Astrocyte (in vitro differentiated cells and primary cell): ENCODE results near the gene TOP2A. TPM values are rescaled to one million over a fixed set of nuclear protein-coding genes. Genes with fewer than 3 reads are reported as not detected.

Source experiments
- DNase-seq: peaks from one replicate; pipeline ENCODE4 v3.0.0-alpha.2; 2010; ENCODE audit warnings: low read depth
- FAIRE-seq: peaks from 2 replicates; lab custom pipeline; 2011; peaks lifted over from hg19 to GRCh38; lab: Jason Lieb, UNC
- H2AFZ ChIP-seq: 2 replicates; pipeline ENCODE4 v1.6.0; 2012; ENCODE audit warnings: low read depth, low read length, inconsistent platforms
- H3K27ac ChIP-seq: 2 replicates; pipeline ENCODE4 v1.5.1; 2011; ENCODE audit warnings: low read depth, low read length, inconsistent platforms
- H3K27me3 ChIP-seq: 2 replicates; pipeline ENCODE4 v1.6.0; 2011; ENCODE audit warnings: low read length, inconsistent platforms; ENCODE audit not compliant: insufficient read depth
- H3K36me3 ChIP-seq: 2 replicates; pipeline ENCODE4 v1.5.1; 2011; ENCODE audit warnings: low read length, inconsistent platforms; ENCODE audit not compliant: insufficient read depth
- H3K4me1 ChIP-seq: 2 replicates; pipeline ENCODE4 v1.5.1; 2011; ENCODE audit warnings: low read length, inconsistent platforms; ENCODE audit not compliant: insufficient read depth
- H3K4me2 ChIP-seq: 2 replicates; pipeline ENCODE4 v1.6.0; 2012; ENCODE audit warnings: low read length, inconsistent platforms
- H3K4me3 ChIP-seq: 2 replicates; pipeline ENCODE4 v1.5.1; 2011; ENCODE audit warnings: low read depth, mild to moderate bottlenecking, low read length, inconsistent platforms; ENCODE audit not compliant: insufficient read depth
- H3K79me2 ChIP-seq: 2 replicates; pipeline ENCODE4 v1.6.0; 2012; ENCODE audit warnings: mild to moderate bottlenecking, low read length, inconsistent platforms; ENCODE audit not compliant: insufficient read depth
- H3K9ac ChIP-seq: 2 replicates; pipeline ENCODE4 v1.6.0; 2012; ENCODE audit warnings: mild to moderate bottlenecking, low read length, inconsistent platforms
- H3K9me3 ChIP-seq: 2 replicates; pipeline ENCODE4 v1.5.1; 2012; ENCODE audit warnings: low read depth, mild to moderate bottlenecking, low read length, inconsistent platforms; ENCODE audit not compliant: insufficient read depth
- H4K20me1 ChIP-seq: 2 replicates; pipeline ENCODE4 v1.6.0; 2012; ENCODE audit warnings: low read length, inconsistent platforms; ENCODE audit not compliant: insufficient read depth
- H3K27ac Mint-ChIP-seq: one replicate; pipeline ENCODE4 v1.8.0; 2021; ENCODE audit warnings: mild to moderate bottlenecking, mixed read lengths; ENCODE audit not compliant: unreplicated experiment
- H3K27me3 Mint-ChIP-seq: one replicate; pipeline ENCODE4 v1.8.0; 2021; ENCODE audit warnings: low read depth, mixed read lengths; ENCODE audit not compliant: unreplicated experiment
- H3K36me3 Mint-ChIP-seq: one replicate; pipeline ENCODE4 v1.8.0; 2021; ENCODE audit warnings: low read depth, mixed read lengths; ENCODE audit not compliant: unreplicated experiment
- H3K4me1 Mint-ChIP-seq: one replicate; pipeline ENCODE4 v1.8.0; 2021; ENCODE audit warnings: low read depth, mixed read lengths; ENCODE audit not compliant: unreplicated experiment
- H3K4me3 Mint-ChIP-seq: one replicate; pipeline ENCODE4 v1.8.0; 2021; ENCODE audit warnings: mild to moderate bottlenecking, moderate library complexity, mixed read lengths; ENCODE audit not compliant: unreplicated experiment
- H3K9me3 Mint-ChIP-seq: one replicate; pipeline ENCODE4 v1.8.0; 2021; ENCODE audit warnings: mild to moderate bottlenecking, mixed read lengths; ENCODE audit not compliant: unreplicated experiment
- EZH2 ChIP-seq: IDR thresholded peaks from 2 replicates; pipeline ENCODE4 v1.6.1; 2012; ENCODE audit warnings: mild to moderate bottlenecking, low read length, inconsistent platforms; ENCODE audit not compliant: insufficient read depth
- total RNA-seq: library from RNA; stranded (reverse); gene quantifications from 2 replicates; pipeline ENCODE4 v1.2.1, GENCODE V29; 2021
- TF ChIP-seq, protein P1 (sequence below): IDR thresholded peaks from 2 replicates; pipeline ENCODE4 v1.5.1; 2011; ENCODE audit warnings: low read depth, mild to moderate bottlenecking, inconsistent platforms, low read length, moderate library complexity; ENCODE audit not compliant: insufficient read depth

The TOP2A gene
- total RNA-seq, 1 donor from 2014 or later = 12.6 TPM

GRCh38 chr17:40352779-40353394 is 64.8 kb downstream of the TOP2A start:
- Histone ChIP-seq H3K27ac (no peak overlapping the region), H3K79me2 (peaks cover 33% of the 10 kb centered on the region), H3K4me1 (peaks cover 29% of the 10 kb centered on the region), H3K4me3 (no peak overlapping the region), H4K20me1 (peaks cover 70% of the 10 kb centered on the region), H3K36me3 (peaks cover 25% of the 10 kb centered on the region), H3K4me2 (no peak overlapping the region), H3K9me3 (no peaks in the 10 kb centered on the region), H2AFZ (no peak overlapping the region), H3K27me3 (no peaks in the 10 kb centered on the region), H3K9ac (no peak overlapping the region)
- DNase-seq (no peak), FAIRE-seq (no peak)
- TF ChIP-seq, protein P1, sequence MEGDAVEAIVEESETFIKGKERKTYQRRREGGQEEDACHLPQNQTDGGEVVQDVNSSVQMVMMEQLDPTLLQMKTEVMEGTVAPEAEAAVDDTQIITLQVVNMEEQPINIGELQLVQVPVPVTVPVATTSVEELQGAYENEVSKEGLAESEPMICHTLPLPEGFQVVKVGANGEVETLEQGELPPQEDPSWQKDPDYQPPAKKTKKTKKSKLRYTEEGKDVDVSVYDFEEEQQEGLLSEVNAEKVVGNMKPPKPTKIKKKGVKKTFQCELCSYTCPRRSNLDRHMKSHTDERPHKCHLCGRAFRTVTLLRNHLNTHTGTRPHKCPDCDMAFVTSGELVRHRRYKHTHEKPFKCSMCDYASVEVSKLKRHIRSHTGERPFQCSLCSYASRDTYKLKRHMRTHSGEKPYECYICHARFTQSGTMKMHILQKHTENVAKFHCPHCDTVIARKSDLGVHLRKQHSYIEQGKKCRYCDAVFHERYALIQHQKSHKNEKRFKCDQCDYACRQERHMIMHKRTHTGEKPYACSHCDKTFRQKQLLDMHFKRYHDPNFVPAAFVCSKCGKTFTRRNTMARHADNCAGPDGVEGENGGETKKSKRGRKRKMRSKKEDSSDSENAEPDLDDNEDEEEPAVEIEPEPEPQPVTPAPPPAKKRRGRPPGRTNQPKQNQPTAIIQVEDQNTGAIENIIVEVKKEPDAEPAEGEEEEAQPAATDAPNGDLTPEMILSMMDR = no peak
- no peak for TF ChIP-seq EZH2
- Mint-ChIP-seq H3K4me1 (peaks cover 34% of the 10 kb centered on the region), H3K9me3 (no peaks in the 10 kb centered on the region), H3K36me3 (peaks cover 15% of the 10 kb centered on the region), H3K4me3 (peak overlapping the region; percentile 24), H3K27ac (peak overlapping the region; percentile 27), H3K27me3 (no peaks in the 10 kb centered on the region)

GRCh38 chr17:40352237-40352778 is 65.4 kb downstream of the TOP2A start:
- Histone ChIP-seq H3K9ac (no peak overlapping the region), H2AFZ (no peak overlapping the region), H3K4me1 (peaks cover 34% of the 10 kb centered on the region), H3K36me3 (peaks cover 25% of the 10 kb centered on the region), H3K4me3 (no peak overlapping the region), H3K9me3 (no peaks in the 10 kb centered on the region), H3K27ac (no peak overlapping the region), H4K20me1 (peaks cover 73% of the 10 kb centered on the region), H3K79me2 (peaks cover 39% of the 10 kb centered on the region), H3K27me3 (no peaks in the 10 kb centered on the region), H3K4me2 (no peak overlapping the region)
- H3K4me3 Mint-ChIP-seq = peak overlapping the region; percentile 24
- FAIRE-seq (no peak), DNase-seq (no peak)
- peaks cover 38% of the 10 kb centered on the region for H3K4me1 Mint-ChIP-seq
- H3K9me3 Mint-ChIP-seq = no peaks in the 10 kb centered on the region
- peak overlapping the region; percentile 27 for H3K27ac Mint-ChIP-seq
- H3K36me3 Mint-ChIP-seq = peaks cover 15% of the 10 kb centered on the region
- TF ChIP-seq, protein P1 = no peak
- TF ChIP-seq EZH2 = no peak
- H3K27me3 Mint-ChIP-seq = no peaks in the 10 kb centered on the region
